NCI-H510A (cell line): ENCODE data around the gene DVL1.
"Not testable (repeated sequence)": the region's sequence is repeated elsewhere in the genome, so short reads cannot be mapped to it uniquely, and the experiment has no call there.

Source experiments
- DNase-seq: peaks from one replicate; lab custom pipeline; 2025; lab: John Stamatoyannopoulos, UW

DVL1 gene

GRCh38 chr1:1373051-1373814, 24.0 kb upstream of the DVL1 start:
- DNase-seq: no peak

GRCh38 chr1:1371746-1372711, 22.8 kb upstream of the DVL1 start:
- DNase-seq: peak; percentile 82

GRCh38 chr1:1371364-1371745, 22.1 kb upstream of the DVL1 start:
- no peak for DNase-seq

GRCh38 chr1:1370771-1371300, 21.6 kb upstream of the DVL1 start:
- no peak for DNase-seq

- not testable (repeated sequence) for DNase-seq
Measured at GRCh38 chr1:1370094-1370493, 20.9 kb upstream of the DVL1 start.

- no peak for DNase-seq
Measured at GRCh38 chr1:1367315-1367714, 18.1 kb upstream of the DVL1 start.

GRCh38 chr1:1366699-1367066, 17.5 kb upstream of the DVL1 start:
- DNase-seq: no peak

- no peak for DNase-seq
Measured at GRCh38 chr1:1365875-1366698, 16.9 kb upstream of the DVL1 start.

- DNase-seq: no peak
Measured at GRCh38 chr1:1364266-1364665, 15.0 kb upstream of the DVL1 start.

- DNase-seq: peak; percentile 81
Measured at GRCh38 chr1:1361982-1362423, 12.8 kb upstream of the DVL1 start.

- DNase-seq: no peak
Measured at GRCh38 chr1:1361233-1361981, 12.2 kb upstream of the DVL1 start.

GRCh38 chr1:1360506-1361169, 11.4 kb upstream of the DVL1 start:
- DNase-seq: no peak

- DNase-seq: no peak
Measured at GRCh38 chr1:1359664-1360468, 10.6 kb upstream of the DVL1 start.

GRCh38 chr1:1359308-1359663, 10.1 kb upstream of the DVL1 start:
- DNase-seq: no peak

GRCh38 chr1:1358433-1359271, 9.4 kb upstream of the DVL1 start, which contains the start of gene MXRA8:
Gene MXRA8, minus strand, starts transcription at chr1:1358555. Its CDS starts 51 bp downstream, at chr1:1358504.
- no peak for DNase-seq

GRCh38 chr1:1357871-1358432, 8.7 kb upstream of the DVL1 start:
- no peak for DNase-seq

GRCh38 chr1:1356796-1357401, 7.7 kb upstream of the DVL1 start:
- no peak for DNase-seq

- DNase-seq: no peak
Measured at GRCh38 chr1:1356166-1356795, 7.1 kb upstream of the DVL1 start.
